GM12874 (cell line): Measurements from ENCODE around the gene UNC93A.

Source experiments
- TF ChIP-seq, protein P1 (sequence below): IDR thresholded peaks from 2 replicates; pipeline ENCODE4 v1.5.1; 2011; ENCODE audit warnings: low read depth, mild to moderate bottlenecking, control low read depth, low read length, moderate library complexity; ENCODE audit not compliant: insufficient read depth

The UNC93A gene

DNA sequence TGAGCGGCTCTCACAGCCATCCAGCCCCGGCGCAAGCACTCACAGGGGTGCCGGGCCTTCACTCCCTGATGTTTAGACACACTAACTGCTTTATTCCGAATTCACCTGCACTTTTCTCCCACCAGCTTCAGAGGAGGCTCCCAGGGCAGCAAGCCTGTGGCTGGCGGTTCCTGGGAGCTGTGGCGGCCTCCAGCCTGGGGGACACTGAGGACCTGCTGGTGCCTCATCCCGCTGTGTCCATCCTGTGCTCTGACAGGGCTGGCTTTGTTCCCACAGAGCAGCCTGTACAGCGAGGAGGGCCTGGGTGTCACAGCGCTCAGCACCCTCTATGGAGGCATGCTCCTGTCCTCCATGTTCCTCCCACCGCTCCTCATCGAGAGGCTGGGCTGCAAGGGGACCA, 3.1 kb downstream of the UNC93A start:
- TF ChIP-seq, protein P1, sequence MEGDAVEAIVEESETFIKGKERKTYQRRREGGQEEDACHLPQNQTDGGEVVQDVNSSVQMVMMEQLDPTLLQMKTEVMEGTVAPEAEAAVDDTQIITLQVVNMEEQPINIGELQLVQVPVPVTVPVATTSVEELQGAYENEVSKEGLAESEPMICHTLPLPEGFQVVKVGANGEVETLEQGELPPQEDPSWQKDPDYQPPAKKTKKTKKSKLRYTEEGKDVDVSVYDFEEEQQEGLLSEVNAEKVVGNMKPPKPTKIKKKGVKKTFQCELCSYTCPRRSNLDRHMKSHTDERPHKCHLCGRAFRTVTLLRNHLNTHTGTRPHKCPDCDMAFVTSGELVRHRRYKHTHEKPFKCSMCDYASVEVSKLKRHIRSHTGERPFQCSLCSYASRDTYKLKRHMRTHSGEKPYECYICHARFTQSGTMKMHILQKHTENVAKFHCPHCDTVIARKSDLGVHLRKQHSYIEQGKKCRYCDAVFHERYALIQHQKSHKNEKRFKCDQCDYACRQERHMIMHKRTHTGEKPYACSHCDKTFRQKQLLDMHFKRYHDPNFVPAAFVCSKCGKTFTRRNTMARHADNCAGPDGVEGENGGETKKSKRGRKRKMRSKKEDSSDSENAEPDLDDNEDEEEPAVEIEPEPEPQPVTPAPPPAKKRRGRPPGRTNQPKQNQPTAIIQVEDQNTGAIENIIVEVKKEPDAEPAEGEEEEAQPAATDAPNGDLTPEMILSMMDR = no peak

DNA sequence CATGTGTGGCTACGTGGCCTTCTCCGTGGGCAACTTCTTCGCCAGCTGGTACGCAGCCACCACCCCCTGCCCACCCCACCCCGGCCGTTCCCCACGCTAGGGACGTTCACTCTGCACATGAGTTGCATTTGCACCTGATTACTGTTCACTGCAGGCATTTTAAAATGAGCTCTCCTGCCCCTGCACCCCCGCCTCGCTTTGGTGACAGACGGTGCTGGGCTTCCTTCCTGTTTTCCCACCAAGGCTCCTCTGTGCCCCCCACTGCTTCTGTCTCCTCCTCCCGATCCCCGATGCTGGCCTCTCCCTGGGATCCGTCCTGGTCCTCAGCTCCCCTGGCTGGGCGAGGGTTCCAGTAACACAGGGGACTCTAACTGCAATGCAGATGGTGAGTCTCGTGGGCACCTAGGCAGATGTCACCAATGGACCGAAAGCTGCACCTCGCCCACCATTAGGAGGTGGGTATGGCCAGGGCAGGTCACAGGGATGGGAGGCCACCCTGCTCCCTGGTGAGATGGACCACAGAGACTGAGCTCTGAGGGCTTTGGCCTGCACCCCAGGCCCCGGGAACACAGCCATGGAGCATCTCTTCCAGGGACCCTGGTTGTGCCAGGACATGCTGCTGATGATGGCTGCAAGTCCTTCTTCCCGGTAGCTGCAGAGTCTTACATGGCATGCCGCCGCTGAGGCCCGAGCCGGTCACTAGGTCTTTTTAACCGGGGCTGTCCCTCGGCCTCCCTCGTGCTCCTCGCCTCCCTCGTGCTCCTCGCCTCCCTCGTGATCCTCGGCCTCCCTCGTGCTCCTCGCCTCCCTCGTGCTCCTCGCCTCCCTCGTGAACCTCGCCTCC, 3.8 kb downstream of the UNC93A start:
- TF ChIP-seq, protein P1 = no peak

DNA sequence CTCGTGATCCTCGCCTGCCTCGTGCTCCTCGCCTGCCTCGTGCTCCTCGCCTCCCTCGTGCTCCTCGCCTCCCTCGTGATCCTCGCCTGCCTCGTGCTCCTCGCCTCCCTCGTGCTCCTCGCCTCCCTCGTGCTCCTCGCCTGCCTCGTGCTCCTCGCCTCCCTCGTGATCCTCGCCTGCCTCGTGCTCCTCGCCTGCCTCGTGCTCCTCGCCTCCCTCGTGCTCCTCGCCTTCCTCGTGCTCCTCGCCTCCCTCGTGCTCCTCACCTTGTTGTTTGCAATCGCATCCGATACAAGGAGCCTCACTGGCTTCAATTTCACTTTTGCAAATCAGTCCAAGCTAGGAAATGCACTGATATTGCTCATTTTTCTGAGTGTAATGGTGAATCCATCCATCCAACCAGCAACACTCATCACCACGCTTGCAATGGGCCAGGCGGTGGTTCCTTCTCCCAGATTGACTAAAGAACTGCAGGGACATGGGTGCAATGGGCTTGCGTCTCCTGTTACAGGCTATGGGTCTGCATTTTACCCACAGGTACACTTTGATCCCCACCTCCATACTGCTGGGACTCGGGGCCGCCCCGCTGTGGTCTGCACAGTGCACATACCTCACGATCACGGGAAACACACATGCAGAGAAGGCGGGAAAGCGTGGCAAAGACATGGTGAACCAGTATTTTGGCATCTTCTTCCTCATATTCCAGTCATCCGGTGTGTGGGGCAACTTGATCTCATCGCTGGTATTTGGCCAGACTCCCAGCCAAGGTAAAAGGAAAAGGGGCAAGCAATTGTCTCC, 4.6 kb downstream of the UNC93A start:
- TF ChIP-seq, protein P1 = no peak

DNA sequence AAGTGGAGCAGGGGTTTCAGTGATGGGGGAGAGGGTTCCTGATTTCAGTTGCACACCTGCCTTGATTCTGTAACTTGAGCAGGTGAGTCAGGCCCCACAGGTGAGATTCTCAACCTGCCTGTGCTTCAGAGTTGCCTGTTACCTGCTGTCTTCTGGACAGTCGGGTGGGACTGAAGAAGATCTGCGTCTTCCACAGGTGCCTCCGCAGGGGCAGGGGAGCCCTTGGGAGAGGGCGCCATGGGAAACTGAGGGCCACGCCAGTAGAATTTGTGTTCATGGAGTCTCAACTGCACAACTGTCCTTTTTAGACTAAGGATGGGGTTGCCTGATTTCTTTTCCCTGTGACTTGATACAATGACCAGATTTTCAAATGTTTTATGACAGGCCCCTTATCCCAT, 5.2 kb downstream of the UNC93A start:
- TF ChIP-seq, protein P1 = no peak

DNA sequence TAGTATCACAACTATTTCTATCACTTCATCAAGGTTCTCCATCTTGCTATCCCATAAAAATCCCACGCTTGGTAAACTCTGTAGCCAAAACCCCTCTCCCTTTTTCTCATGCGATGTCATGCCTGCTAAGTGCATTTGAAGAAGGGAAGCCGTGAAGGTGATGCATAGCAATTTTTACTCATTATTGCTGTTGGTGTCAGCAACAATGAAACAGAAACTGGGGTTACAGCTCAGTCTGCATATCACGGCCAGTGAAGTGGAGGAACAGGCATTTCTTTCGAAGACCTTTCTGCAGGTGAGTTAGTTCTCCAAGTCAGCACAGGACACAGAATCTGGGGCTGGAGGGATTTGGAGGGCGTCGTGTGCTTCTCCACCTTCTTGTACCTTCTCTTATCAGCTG, 5.8 kb downstream of the UNC93A start:
- TF ChIP-seq, protein P1 = no peak

DNA sequence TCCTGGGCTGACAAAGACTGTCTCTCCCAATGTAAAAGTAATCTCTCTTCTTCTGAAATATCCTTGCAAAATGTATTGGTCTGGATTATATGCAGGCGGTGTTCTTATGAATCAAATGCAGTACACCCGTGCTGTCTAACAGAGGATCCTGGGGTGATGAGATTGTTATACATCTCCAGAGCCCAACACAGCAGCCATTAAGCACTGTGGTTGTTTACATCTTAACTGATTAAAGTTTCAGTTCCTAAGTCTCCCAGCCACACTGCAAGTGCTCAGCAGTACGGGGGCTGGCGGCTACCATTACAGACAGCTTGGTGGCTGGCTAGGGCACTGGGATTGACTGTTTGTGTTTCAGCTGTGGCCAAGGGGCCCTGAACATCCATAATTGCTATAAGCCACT, 7.0 kb downstream of the UNC93A start:
- TF ChIP-seq, protein P1 = no peak

DNA sequence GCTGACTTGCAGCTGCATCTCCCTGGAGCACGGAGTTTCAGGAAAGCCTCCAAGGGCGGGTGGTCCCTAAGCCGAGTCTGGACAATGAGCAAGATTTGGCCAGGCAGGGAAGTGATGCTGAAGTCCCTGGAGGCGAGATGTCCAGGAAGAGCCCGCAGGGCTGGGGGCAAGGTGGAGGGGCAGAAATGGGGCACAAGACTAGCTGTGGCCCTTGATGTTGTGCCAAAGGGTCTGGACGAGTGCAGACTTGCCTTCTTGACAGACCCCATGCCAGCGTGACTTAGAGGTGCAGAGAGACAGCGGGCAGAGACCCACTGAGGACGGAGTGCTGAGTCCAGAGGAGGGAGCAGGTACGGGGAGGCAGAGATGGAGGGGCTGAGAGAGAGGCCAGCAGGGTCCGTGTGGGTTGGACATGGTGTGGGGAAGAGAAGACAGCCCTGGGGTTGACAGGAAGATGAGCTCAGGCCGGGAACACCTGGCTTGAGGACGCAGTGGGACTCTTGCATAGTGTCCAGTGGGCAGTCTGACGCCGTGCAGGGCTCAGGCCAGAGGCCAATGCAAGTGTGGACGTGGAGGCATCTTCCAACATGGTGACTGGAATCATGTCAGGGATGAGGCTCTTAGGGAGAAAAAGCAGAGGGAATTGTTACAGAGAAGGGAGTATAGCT, 8.7 kb downstream of the UNC93A start:
- TF ChIP-seq, protein P1 = no peak
